ENCODE data around the gene AFDN.

AFDN gene

GRCh38 chr6:167930295-167930694 lies 103.6 kb downstream of the AFDN start:
- no peak for DNase-seq

DNA sequence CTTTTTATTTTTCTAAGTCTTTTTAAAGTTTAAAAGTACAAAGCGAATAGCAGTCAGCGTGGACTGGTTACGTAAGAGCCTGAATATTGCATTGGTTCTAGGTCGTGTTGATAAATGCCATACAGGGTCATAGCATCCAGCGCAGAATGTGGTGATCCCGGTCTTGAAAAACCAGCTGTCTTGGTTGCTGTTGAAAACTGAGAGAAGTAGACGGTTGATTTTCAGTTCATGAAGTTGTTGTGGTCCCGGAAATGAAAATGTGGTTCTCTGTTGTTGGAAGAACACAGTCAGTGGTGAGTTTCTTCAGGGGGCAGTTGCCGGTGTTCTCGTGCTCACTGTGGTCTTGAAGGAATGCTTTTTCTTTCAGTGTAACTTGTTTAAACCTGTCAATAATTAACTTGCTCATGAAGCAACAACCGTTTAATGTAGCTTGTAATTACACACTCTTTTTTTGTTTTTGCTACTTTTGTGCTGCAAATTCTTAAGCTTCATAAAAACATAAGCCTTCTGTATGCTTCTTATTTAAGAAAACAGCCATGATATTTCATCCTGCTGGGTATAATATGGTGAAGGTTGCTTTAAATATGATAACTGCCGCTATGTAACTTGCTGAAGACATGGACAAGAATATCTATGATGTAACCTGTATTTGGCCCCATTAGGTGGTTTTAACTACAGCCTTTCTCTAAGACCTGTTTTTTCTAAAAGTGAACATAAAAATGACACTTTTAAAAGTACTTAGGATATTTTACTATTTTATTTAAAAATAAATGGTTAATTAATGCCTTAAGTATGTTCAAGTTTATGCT lies 106.0 kb downstream of the AFDN start:
- no peak for DNase-seq

- DNase-seq = no peak
Observed at GRCh38 chr6:167933290-167933689, 106.6 kb downstream of the AFDN start.

DNA sequence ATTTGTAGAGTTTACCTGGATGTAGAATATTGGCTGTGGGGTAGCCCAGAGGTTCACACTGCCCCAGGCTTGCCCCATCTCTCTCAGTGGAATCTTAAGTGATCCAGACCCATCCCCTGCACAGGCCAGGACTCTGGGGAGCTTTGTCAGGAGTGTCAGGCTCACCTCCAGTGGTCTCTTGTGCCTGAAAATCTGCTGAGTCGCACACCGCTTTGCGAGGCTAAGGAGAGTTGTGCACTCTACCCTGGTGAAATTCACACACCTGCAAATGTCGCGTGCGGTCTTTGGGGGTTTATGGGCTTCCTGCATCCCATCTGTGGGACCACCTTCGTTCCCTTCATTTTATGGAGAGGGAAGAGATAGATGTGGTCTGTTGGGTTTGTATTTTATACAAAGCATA lies 107.1 kb downstream of the AFDN start:
- no peak for DNase-seq

DNA sequence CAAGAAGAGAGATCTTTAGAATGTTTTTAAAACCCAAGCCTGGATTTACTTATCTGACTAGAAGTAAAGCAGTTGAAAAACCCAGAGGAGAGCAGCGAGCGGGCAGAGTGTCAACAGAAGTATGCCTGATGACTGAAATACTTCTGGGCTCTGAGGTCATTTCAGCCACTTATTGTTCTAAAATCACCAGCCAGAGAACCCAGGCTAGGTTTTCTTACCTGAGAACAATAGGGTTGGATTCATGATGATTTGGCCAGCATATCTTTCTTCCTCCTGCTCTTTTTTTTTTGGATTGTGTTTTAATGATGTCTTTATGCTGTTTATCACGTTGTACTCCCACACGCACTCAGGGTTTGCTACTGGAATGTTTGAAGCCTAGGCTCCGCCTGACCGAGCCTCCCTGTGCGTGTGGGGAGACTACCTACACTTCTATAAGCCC lies 107.7 kb downstream of the AFDN start:
- DNase-seq = no peak

GRCh38 chr6:167936051-167936450 lies 109.3 kb downstream of the AFDN start:
- DNase-seq = no peak

DNA sequence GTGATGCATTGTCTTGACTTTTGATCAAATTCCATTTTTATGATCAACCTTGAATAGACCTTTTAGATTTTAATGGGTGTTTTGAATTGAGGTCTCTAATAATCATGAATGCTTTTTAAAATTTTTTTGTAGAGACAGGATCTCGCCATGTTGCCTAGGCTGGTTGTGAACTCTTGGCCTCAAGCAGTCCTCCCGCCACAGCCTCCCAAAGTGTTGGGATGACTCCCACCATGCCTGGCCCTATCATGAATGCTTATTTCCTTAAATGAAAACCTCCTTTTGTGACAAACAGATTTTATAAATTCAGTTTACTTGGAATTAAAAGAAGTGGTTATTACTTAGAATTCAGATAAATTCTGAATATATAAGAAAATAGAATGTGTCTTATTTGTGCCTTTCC lies 110.6 kb downstream of the AFDN start:
- DNase-seq = no peak

DNA sequence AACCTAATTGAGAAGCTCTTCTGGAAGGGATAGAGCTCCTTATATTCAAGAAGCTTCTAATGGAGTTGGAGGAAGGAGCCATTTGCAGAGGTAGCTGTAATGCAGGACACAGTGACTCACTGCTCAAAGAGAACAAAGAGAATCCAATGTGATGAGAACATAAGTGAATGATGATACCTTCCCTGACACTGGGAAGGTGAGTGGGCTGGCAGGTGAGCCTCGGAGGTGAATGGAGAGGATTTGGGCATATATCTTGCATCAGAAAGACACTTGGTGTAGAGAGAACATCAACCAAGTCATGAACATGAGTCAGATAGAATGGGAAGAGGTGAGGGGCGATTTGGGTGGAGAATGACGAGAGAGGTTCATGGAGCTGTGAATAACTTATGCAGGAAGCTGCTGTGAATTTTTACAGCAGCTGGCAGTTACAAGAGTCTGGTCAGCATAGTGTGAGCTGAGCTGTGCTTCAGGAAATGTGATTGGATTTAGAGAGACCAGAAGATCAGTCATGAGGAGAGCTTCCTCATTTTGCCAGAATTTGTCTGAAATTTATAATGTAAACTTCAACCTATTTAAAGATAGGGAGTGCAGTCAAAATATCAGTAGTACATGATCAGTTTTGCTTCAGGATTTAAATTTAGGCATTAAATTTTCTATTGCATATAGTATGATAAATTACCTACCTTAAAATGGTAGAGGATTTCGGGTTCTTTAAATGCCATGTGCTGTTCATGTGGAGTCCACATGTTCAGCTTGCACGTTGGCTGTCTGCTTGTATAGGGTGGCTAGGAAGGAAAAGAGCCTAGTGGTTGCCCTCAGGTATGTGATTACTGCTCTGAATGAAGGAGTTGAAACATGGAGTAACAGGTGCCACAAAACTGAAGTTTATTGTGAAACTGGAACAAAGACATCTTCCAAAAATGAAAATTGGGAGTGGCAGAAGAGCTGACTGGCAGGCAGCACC lies 111.5 kb downstream of the AFDN start:
- DNase-seq = peak; percentile 27 to 56

DNA sequence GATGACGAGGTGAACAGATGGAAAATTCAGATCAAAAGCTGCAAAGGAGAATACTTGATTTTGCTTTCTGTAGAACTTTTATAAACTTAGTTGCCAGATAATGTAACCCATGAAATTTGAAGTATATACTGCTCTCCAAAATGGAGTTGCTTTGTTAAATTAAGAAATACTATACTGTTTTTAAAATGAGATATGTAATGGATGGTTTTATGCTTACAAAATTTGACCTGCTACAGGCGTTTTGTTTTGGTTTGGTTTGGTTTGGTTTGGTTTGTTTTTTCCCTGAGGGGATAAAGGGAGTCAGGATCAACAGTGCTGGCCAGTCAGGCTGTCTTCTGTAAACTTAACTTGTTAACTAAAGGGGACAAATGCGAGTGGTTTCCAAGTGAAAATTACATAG lies 115.1 kb downstream of the AFDN start:
- DNase-seq = no peak

DNA sequence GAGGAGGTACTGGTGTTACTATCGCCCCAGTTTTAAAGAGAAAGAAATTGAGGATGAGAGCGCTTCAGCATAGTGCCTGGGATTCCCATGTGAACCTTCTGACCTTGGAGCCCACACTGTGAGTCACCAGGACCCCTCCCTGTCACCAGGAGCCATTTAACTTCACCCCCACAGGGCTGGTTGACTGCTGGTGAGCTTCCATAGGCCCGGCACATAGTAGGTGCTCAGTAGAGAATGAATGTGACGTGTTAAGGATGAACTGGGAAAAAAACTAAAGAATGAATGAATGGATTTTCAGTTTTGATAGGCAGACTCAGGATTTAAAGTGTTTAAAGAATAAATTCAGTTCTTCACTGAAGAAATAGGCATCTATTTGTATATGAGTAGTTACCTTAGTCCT lies 117.4 kb downstream of the AFDN start:
- DNase-seq = no peak

- DNase-seq = no peak
Observed at GRCh38 chr6:167946007-167946406, 119.3 kb downstream of the AFDN start.

DNA sequence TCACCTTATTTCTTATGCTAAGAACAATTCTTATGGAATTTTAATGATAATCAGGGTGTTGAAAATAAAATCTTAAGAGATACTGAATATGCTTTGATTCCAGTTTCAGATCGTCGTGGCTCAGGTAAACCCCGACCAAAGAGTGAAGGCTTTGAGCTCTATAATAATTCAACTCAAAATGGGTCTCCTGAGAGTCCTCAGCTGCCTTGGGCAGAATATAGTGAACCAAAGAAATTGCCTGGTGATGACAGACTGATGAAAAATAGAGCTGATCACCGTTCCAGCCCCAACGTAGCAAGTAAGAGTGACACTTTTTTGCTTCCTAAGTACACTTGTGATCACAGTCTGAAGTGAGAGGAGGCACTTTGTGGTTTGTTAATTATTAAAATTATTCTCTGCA lies 119.9 kb downstream of the AFDN start:
- DNase-seq = no peak

GRCh38 chr6:167947716-167948115 lies 121.0 kb downstream of the AFDN start:
- no peak for DNase-seq

DNA sequence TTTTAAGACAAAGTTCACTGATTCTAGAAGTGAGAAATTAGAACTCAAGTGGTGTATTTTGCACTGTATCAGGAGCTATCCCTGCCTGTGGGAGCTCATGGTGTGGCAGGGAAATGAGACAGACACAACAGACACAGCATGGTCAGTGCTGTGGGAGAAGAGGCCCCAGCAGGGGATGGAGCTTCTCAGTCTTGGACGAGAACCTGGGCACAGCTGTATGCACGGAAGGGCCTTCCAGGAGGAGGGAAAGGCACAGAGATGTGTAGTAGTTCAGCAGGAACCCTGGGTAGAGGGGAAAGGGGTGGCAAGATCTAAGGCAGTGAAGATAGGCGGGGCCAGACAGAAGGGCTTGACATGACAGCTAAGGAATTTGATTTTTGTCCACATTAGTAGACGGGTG lies 122.0 kb downstream of the AFDN start:
- no peak for DNase-seq

DNA sequence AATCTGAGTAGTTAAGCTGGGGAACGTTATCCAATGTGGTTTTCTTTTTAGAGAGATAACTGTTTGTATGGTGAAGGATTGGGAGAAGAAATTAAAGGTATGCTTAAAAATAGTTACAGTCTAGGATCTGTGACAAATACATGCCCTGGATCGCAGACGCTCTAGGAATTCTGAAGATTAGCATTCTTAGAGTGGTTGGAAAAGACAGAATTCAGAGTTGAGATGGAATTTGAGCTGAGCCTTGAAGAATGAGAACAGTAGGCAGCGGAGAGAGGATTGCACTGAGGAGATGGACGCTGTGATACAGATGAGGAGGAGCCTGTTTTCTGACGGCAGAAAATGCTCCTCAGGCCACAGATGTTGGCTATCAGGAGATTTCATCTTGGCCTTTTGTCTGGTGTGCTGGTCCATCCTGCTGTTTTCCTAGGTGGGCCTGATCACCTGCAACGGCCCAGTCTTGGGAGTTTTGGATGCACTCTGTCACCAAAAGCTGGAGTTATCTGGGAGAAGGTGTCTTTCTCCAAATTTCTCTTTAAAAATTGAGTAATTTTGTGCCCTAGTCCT lies 122.5 kb downstream of the AFDN start:
- no peak for DNase-seq

DNA sequence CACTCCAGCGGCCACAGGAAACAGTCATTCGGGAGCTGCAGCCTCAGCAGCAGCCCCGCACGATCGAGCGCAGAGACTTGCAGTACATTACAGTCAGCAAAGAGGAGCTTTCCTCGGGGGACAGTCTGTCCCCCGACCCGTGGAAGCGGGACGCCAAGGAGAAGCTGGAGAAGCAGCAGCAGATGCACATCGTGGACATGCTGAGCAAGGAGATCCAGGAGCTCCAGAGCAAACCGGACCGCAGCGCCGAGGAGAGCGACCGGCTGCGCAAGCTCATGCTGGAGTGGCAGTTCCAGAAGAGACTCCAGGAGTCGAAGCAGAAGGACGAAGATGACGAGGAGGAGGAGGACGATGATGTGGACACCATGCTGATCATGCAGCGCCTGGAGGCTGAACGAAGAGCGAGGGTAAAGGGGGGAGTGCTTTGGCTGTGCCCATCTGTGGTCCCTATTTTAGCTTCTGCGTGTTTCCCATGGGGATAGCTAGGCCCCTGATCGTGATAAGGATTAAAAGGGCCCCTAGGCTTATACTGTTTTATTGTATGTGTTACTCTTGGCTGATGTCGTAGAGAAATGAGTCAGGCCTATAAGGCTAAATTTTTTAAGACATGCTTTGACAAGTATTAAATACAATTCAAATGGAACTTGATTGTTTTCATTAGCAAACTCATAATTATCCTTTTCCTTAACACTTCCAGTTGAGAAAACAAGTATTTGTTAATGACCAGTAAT lies 125.2 kb downstream of the AFDN start:
- DNase-seq = no peak

DNA sequence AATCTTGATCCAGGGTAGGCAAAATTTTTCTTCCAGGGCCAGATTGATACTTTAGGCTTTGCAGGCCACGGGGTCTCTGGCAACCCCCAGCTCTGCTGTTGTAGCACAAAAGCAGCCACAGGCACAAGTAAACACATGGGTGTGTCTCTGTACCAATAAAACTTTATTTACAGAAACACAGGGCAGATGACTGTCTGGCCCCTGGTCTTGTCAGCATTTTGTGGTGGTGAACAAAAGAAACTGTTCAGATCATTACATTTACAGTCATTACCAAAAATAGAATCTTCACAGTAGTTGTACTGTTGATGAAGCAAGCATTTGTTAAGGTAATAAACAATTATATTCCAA lies 125.8 kb downstream of the AFDN start:
- no peak for DNase-seq

DNA sequence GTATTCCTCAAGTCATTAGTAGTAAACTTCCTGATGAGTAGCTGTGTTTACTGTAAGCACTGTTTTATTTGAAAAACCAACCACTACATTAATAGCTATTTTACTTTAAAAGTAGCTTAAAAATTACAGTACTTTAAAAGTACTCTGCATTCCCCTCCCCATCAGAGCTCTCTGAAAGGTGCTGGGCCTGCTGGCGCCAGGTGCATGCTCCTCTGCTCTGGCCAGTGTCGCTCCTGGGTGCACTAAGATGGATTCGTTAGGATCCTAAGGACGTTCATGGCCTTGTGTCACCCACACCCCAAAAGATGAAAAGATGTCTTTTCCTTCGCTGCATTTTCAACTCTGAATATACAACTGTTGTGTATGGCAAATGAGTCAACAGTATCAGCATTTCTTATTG lies 126.8 kb downstream of the AFDN start:
- DNase-seq = no peak

DNA sequence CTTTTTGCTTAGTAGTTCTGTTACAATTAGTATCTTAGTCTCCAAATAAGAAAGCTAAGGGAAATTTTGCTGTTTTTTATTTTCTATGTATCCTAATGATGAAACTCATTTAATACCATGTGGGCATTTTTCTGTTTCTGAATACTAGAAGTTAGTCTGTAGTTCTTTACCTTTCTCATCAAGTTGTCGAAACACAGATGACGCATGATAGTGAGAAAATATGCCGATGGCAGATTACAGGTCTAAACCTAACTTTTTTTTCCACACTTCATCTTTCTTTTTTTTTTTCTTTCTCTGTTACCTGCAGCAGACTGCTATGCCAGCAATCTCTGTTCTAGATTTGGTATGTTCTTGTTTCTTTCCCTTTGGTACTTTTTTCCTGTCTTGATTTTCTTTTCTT lies 127.4 kb downstream of the AFDN start:
- DNase-seq = no peak

GRCh38 chr6:167956491-167956890 lies 129.8 kb downstream of the AFDN start:
- no peak for DNase-seq

- DNase-seq = no peak
Observed at GRCh38 chr6:167956983-167957492, 130.3 kb downstream of the AFDN start.

DNA sequence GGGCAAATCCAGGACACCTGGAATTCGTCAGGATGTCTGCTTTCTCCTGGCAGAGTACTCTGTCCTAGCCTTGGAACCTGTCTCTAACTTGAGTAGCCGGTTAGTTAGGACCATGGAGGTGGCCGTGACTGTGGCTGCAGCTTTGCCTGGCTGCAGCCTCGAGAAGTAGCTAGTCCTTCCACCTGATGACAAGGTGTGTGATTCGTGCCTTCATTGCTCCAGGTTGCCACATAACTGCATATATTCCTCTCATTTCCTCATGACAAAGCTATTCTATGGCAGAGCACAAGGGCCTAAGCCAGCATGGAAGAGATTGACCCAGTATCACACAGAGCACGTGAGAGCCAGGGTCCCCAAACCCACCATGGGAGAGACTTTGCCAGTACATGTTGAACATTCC lies 130.9 kb downstream of the AFDN start:
- DNase-seq = no peak

DNA sequence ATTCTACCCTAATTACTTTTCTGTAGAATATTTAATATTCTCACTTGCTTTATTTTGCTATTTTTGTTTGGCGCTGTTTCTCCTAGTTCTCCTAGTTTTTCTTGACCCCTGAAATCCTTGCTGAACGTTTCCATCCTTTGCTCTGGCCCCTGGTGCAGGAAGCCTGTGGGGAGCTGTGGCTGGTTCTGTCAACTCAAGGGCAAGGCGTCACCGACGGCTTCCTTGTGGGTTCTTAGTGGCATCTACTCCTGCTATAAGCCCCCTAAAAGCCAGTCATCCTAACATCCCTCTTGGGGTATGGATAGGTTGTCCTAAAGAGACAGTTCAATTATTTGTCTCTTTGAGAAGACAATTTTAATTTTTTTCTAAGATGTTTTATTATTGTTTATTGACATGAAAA lies 133.9 kb downstream of the AFDN start:
- no peak for DNase-seq
